Lung (tissue), 12 donors: Measurements from ENCODE around the gene PRDM5. TPM values are rescaled to one million over a fixed set of nuclear protein-coding genes. Genes with fewer than 3 reads are reported as not detected.

Source experiments
- ATAC-seq: fragments of 200-7000 bp; cut with Tn5 transposase; one replicate; pipeline ENCODE4 v1.9.1; 2020; ENCODE audit warnings: moderate number of reproducible peaks; ENCODE audit not compliant: insufficient read depth, low FRiP score
- DNase-seq, 3 donors: peaks; one replicate each; pipeline ENCODE4 v3.0.0-alpha.2; 2013 to 2017
- H3K27ac ChIP-seq, 2 donors: one replicate each; pipeline ENCODE4 v1.5.1; 2013; ENCODE audit warnings: mild to moderate bottlenecking in 2 of 2, moderate library complexity in 2 of 2, control low read depth in 1 of 2, inconsistent platforms in 1 of 2, low read depth in 1 of 2, low read length in 1 of 2
- H3K27me3 ChIP-seq, 3 donors: one replicate each; pipeline ENCODE4 v1.5.1; 2013; ENCODE audit warnings: low read length in 2 of 3; ENCODE audit not compliant: control insufficient read depth in 3 of 3, insufficient read depth in 3 of 3
- H3K36me3 ChIP-seq, 4 donors: one replicate each; pipeline ENCODE4 v1.5.1; 2013; ENCODE audit warnings: low read length in 4 of 4, mild to moderate bottlenecking in 1 of 4, moderate library complexity in 1 of 4; ENCODE audit not compliant: control insufficient read depth in 4 of 4, insufficient read depth in 4 of 4
- H3K4me1 ChIP-seq, 5 donors: one replicate each; pipeline ENCODE4 v1.5.1; 2013; ENCODE audit warnings: low read length in 5 of 5, mild to moderate bottlenecking in 2 of 5, moderate library complexity in 1 of 5; ENCODE audit not compliant: control insufficient read depth in 5 of 5, insufficient read depth in 5 of 5
- H3K4me3 ChIP-seq: one replicate; pipeline ENCODE4 v1.5.1; 2013; ENCODE audit warnings: mild to moderate bottlenecking, control low read depth, moderate library complexity
- H3K9ac ChIP-seq, 2 donors: one replicate each; pipeline ENCODE4 v1.5.1; 2013; ENCODE audit warnings: low read length in 2 of 2, control low read depth in 1 of 2; ENCODE audit not compliant: insufficient read depth in 1 of 2
- H3K9me3 ChIP-seq, 4 donors: one replicate each; pipeline ENCODE4 v1.5.1; 2013; ENCODE audit warnings: low read length in 3 of 4, mild to moderate bottlenecking in 1 of 4, moderate library complexity in 1 of 4; ENCODE audit not compliant: control insufficient read depth in 4 of 4, insufficient read depth in 3 of 4
- WGBS, 2 donors: extraction: QIAGEN DNeasy Blood & Tissue Kit; methylation state at CpG; one replicate each; pipeline ENCODE4 v1.1.7; 2013; 5-methylcytosine and 5-hydroxymethylcytosine counted together
- polyA plus RNA-seq, 2 donors: library from polyadenylated mRNA; stranded (reverse); fragments of 200-250 nt; gene quantifications; one replicate each; pipeline ENCODE4 v1.2.1, GENCODE V29; 2013
- total RNA-seq, 2 donors: library from RNA; depleted of rRNA in 1 of 2; stranded (reverse); fragments of >200 nt in 1 of 2; gene quantifications; one replicate each; pipeline ENCODE4 v1.2.1, GENCODE V29; 2014 to 2021
- TF ChIP-seq, protein P1 (sequence below): IDR thresholded peaks from 2 replicates; pipeline ENCODE4 v1.5.1; 2012; ENCODE audit warnings: mild to moderate bottlenecking; ENCODE audit errors: control extremely low read depth, extremely low read depth
- donor health status: control.
- donor health status: control.
- donor health status: Bipolar disorder and iron deficiency.
- donor health status: healthy.
- donor health status: DM: yes; HTN: yes; CAD: no.

PRDM5 gene
- total and polyA plus RNA-seq, 4 donors = 3.0 to 57.6 (median 9.2) TPM

DNA sequence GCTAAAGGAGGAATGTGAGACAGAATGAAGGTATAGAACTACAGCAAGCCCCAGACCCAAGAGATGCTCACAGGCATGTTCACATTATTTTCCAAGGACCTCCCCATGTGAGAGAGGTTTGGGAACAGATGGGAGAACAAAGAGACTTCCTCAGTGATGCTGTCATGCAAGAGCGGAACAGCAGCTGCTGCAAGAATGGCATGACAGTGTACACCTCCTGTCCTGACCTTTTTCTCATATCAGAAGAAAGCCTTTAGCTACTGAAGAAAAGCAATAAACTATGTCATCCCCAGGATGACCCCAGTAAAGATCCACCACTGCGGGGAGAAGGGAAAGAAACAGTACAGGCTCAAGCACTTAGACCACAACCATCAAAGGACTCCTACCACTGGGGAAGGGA, 7.2 kb downstream of the PRDM5 start:
- DNase-seq (no peak), ATAC-seq (no peak)
- WGBS, 2 donors = 92 to 96% methylated on average over 2 of the region's 2 CpGs
- Histone ChIP-seq H3K4me1 (peaks cover 0 to 28% (median 15%) of the 10 kb centered on the region in 5 donors), H3K27ac (no peak overlapping the region), H3K9ac (no peak overlapping the region), H3K36me3 (peaks cover 0 to 6% (median 3%) of the 10 kb centered on the region in 4 donors), H3K9me3 (no peaks in the 10 kb centered on the region), H3K4me3 (no peak overlapping the region), H3K27me3 (no peaks in the 10 kb centered on the region)
- TF ChIP-seq, protein P1, sequence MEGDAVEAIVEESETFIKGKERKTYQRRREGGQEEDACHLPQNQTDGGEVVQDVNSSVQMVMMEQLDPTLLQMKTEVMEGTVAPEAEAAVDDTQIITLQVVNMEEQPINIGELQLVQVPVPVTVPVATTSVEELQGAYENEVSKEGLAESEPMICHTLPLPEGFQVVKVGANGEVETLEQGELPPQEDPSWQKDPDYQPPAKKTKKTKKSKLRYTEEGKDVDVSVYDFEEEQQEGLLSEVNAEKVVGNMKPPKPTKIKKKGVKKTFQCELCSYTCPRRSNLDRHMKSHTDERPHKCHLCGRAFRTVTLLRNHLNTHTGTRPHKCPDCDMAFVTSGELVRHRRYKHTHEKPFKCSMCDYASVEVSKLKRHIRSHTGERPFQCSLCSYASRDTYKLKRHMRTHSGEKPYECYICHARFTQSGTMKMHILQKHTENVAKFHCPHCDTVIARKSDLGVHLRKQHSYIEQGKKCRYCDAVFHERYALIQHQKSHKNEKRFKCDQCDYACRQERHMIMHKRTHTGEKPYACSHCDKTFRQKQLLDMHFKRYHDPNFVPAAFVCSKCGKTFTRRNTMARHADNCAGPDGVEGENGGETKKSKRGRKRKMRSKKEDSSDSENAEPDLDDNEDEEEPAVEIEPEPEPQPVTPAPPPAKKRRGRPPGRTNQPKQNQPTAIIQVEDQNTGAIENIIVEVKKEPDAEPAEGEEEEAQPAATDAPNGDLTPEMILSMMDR = no peak

DNA sequence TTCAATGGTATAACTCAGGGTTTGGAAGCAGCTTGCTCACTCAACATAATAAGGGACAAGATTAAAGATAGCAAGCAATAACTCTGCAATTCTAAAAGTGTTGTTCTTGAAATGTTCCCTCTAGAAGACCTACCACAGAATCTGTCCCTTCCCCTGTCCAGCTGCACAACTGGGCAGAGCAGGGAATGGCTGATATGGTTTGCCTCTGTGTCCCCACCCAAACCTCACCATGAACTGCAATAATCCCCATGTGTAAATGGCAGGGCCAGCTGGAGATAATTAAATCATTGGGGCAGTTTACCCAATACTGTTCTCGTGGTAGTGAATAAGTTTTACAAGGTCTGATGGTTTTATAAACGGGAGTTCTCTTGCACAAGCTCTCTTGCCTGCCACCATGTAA, 19.1 kb downstream of the PRDM5 start:
- H3K4me3 ChIP-seq = no peak overlapping the region
- no peak overlapping the region for H3K27ac ChIP-seq
- peaks cover 0 to 5% (median 0%) of the 10 kb centered on the region in 5 donors for H3K4me1 ChIP-seq
- no peak for DNase-seq
- TF ChIP-seq, protein P1 = no peak
- no peak for ATAC-seq
- peaks cover 0 to 17% (median 7%) of the 10 kb centered on the region in 4 donors for H3K36me3 ChIP-seq
- no peaks in the 10 kb centered on the region for H3K9me3 ChIP-seq
- no peak overlapping the region for H3K9ac ChIP-seq
- WGBS, 2 donors = 96 to 99% methylated on average over 2 of the region's 2 CpGs
- H3K27me3 ChIP-seq = no peaks in the 10 kb centered on the region

DNA sequence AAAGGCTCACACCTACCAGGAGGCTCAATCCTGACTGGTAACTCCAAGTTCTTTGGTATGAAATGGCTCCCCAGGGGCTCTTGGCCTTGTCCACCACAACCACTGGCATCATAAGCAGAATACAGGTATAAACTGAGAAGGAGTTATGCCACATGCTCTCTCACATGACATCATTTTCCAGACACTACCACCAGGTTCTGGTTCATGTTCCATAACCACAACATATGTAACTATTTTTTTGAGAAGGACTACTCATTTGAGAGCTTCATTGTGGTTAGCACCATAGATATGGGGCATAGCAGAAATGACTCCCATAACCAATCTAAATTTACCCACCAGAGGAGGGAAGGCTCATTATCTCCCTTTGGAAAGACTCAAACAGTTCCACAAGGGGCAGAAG, 19.6 kb downstream of the PRDM5 start:
- TF ChIP-seq, protein P1 = no peak
- no peak for DNase-seq
- no peak overlapping the region for H3K4me3 ChIP-seq

GRCh38 chr4:120901731-120902130, 20.8 kb downstream of the PRDM5 start:
- H3K9ac ChIP-seq = no peak overlapping the region
- H3K4me3 ChIP-seq = no peak overlapping the region
- DNase-seq (no peak), ATAC-seq (no peak)
- H3K36me3 ChIP-seq = peaks cover 0 to 17% (median 7%) of the 10 kb centered on the region in 4 donors
- no peaks in the 10 kb centered on the region for H3K4me1 ChIP-seq
- no peaks in the 10 kb centered on the region for H3K27me3 ChIP-seq
- 69 to 82% methylated on average over 1 of the region's 1 CpG for WGBS, 2 donors
- TF ChIP-seq, protein P1 = no peak
- no peaks in the 10 kb centered on the region for H3K9me3 ChIP-seq
- H3K27ac ChIP-seq = no peak overlapping the region

More for the DNA sequence above, 19.6 kb downstream of the PRDM5 start:
- ATAC-seq = no peak
- H3K27ac ChIP-seq = no peak overlapping the region
- peaks cover 0 to 4% (median 0%) of the 10 kb centered on the region in 5 donors for H3K4me1 ChIP-seq
- H3K36me3 ChIP-seq = peaks cover 0 to 17% (median 7%) of the 10 kb centered on the region in 4 donors
- no peaks in the 10 kb centered on the region for H3K27me3 ChIP-seq
- no peak overlapping the region for H3K9ac ChIP-seq
- no peaks in the 10 kb centered on the region for H3K9me3 ChIP-seq
